ACC112 (cell line): Measurements from ENCODE around the gene ROCK2.

Experiments
- H2AFZ ChIP-seq: fragments of 200-600 bp; sonication (generic); one replicate; pipeline ENCODE4 v1.6.0; 2017; ENCODE audit warnings: antibody characterized with exemption, low read length; ENCODE audit not compliant: unreplicated experiment
- H3K27ac ChIP-seq: fragments of 200-600 bp; sonication (generic); 2 replicates; pipeline ENCODE4 v1.5.1; 2014; ENCODE audit warnings: low read depth, mild to moderate bottlenecking, antibody characterized with exemption, low read length, moderate library complexity
- H3K27me3 ChIP-seq: fragments of 200-600 bp; sonication (generic); 2 replicates; pipeline ENCODE4 v1.6.1; 2014; ENCODE audit warnings: mild to moderate bottlenecking, antibody characterized with exemption, low read length, moderate library complexity, mixed read lengths; ENCODE audit not compliant: insufficient read depth
- H3K36me3 ChIP-seq: fragments of 200-600 bp; sonication (generic); 2 replicates; pipeline ENCODE4 v1.6.1; 2016; ENCODE audit warnings: mild to moderate bottlenecking, antibody characterized with exemption, low read length, moderate library complexity, mixed read lengths; ENCODE audit not compliant: insufficient read depth
- H3K4me1 ChIP-seq: fragments of 200-600 bp; sonication (generic); one replicate; pipeline ENCODE4 v1.6.1; 2016; ENCODE audit warnings: low read length, mixed read lengths; ENCODE audit not compliant: insufficient read depth, unreplicated experiment, control insufficient read depth
- H3K4me3 ChIP-seq: fragments of 200-600 bp; sonication (generic); 2 replicates; pipeline ENCODE4 v1.5.1; 2014; ENCODE audit warnings: mild to moderate bottlenecking, low read depth, low read length
- H3K79me2 ChIP-seq: fragments of 200-600 bp; sonication (generic); one replicate; pipeline ENCODE4 v1.6.0; 2016; ENCODE audit warnings: low read length; ENCODE audit not compliant: control insufficient read depth, unreplicated experiment, insufficient read depth

Gene ROCK2

DNA sequence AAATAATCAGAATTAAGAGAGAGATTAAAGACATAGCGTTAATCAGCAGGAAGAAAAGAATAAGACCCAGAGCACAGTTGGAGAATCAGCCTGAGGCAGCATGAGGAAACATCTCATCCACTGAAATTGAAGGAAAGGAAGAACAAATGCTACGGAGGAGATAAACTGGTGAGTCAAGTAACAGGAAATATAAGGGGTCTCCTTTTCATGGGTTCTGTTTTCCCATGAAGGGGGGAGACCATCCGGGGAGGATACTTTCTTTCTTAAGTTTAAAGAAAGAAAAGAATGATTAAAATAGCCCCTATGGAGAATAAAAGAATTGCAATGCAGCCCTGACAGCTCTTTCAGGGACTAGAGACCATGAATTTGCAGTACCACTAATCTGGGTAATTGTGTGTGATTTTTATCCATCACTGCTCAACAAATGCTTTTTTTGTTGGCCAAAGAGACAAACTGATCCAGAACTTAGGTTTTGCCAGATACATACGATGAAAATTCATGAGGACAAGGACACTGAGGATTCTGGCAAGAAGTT lies 17.7 kb downstream of the ROCK2 start:
- Histone ChIP-seq H3K4me1 (peaks cover 8% of the 10 kb centered on the region), H3K4me3 (no peak overlapping the region), H3K27ac (no peak overlapping the region), H3K79me2 (peaks cover 84% of the 10 kb centered on the region), H3K36me3 (no peaks in the 10 kb centered on the region), H3K27me3 (no peaks in the 10 kb centered on the region), H2AFZ (no peak overlapping the region)

DNA sequence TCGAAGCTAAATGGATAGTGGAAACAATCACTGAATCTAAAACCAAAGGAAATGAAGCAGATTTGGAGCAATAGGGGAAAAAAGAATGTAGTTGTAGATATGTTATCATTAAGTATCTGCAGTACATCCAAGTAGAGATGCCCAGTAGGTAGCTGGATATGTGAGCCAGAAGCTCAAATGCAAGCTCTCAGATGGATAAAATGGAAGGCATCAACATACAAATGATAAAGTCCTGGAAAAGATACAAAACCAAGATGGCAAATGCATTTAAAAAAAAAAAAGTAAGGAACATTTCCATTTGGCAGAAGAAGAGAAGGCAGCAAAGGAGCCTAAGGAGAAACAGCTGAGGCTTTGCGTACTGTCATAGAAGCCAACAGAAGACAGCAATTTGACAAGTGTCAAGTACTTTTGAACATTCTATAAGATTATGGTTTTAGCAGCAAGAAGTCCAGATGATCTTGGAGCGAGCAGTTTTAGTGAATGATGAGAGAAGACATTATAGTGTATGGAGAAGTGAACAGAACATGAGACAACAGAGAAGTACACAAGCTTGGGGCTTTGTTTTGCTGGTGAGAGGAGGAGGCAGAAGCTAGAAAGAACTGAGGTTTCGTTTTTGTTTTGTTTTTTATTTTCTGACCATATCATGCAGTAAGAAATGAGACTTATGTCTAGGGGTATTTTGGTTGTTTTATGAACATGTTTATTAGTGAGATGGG lies 18.3 kb downstream of the ROCK2 start:
- no peak overlapping the region for H3K27ac ChIP-seq
- H3K79me2 ChIP-seq = peaks cover 84% of the 10 kb centered on the region
- peaks cover 8% of the 10 kb centered on the region for H3K4me1 ChIP-seq
- H3K4me3 ChIP-seq = no peak overlapping the region
- H3K36me3 ChIP-seq = no peaks in the 10 kb centered on the region
- H2AFZ ChIP-seq = no peak overlapping the region
- H3K27me3 ChIP-seq = no peaks in the 10 kb centered on the region

DNA sequence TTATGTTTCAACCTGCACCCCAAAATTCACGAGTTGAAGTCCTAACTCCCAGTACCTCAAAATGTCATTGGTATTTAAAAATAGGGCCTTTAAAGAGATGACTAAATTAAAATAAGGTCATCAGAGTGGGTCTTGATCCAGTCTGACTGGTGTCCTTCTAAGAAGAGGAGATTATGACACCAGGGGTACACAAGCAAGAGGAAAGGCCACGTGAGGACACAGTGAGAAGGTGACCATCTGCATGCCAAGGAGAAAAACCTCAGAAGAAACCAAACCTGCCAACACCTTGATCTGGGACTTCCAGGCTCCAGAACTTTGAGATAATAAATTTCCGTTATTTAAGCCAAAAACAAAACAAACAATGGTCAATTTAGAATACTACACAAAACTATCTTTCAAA lies 22.6 kb downstream of the ROCK2 start:
- no peaks in the 10 kb centered on the region for H3K4me1 ChIP-seq
- H3K36me3 ChIP-seq = no peaks in the 10 kb centered on the region
- H3K27me3 ChIP-seq = no peaks in the 10 kb centered on the region
- peaks cover 74% of the 10 kb centered on the region for H3K79me2 ChIP-seq
- H2AFZ ChIP-seq = no peak overlapping the region
- H3K4me3 ChIP-seq = no peak overlapping the region
- no peak overlapping the region for H3K27ac ChIP-seq

DNA sequence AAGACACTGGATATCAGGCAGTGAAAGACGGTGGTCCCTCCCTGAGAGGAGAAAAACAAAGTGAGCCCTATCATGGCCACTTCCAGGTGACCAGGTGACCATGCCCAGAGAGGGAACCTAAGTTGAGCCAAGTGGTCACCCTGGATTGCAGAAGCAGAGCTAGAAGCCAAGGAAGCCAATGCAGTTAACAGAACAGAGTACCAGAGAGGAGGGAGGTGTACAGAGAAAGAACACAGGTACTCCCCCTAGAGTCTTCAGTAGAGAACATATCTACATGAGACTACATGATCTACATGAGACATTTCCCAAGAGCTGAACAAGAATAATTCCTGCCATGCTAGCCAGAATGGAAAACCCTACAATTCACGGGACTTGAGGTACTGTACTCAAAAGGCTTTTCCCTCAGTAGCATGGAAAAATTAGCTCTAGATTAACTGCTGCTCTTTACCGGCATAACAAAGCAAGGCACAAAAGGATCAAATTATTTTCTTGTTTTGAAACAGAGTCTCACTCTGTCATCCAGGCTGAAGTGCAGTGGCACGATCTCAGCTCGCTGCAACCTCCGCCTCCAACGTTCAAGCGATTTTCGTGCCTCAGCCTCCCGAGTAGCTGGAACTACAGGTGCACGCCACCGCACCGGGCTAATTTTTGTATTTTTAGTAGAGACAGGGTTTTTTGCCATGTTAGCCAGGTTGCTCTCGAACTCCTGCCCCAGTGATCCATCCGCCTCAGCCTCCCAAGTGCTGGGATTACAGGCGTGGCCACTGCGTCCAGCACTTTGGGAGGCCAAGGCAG lies 23.5 kb downstream of the ROCK2 start:
- H3K27me3 ChIP-seq = no peaks in the 10 kb centered on the region
- H3K4me3 ChIP-seq = no peak overlapping the region
- H3K27ac ChIP-seq = no peak overlapping the region
- H3K4me1 ChIP-seq = no peaks in the 10 kb centered on the region
- peaks cover 72% of the 10 kb centered on the region for H3K79me2 ChIP-seq
- no peaks in the 10 kb centered on the region for H3K36me3 ChIP-seq
- H2AFZ ChIP-seq = no peak overlapping the region

DNA sequence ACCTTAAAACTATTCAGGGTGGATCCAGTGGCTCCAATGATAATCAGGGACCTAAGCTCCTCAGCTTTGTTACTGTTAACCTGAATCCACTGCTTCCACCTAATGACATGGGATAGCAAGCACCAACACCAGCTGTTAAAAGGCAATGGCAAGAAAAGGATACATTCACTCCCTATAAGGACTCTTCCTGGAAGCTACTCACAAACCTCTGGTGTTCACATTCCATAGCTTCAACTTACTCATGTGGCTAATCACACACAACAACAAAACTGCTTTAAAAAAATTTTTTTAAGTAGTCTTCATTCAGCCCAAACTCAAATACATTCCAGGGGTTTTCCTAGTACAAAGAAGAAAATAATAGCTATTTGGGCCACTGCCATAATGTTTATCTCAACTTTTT lies 24.5 kb downstream of the ROCK2 start:
- peaks cover 69% of the 10 kb centered on the region for H3K79me2 ChIP-seq
- H3K4me1 ChIP-seq = no peaks in the 10 kb centered on the region
- no peak overlapping the region for H3K27ac ChIP-seq
- H3K4me3 ChIP-seq = no peak overlapping the region
- no peaks in the 10 kb centered on the region for H3K27me3 ChIP-seq
- no peaks in the 10 kb centered on the region for H3K36me3 ChIP-seq
- no peak overlapping the region for H2AFZ ChIP-seq

DNA sequence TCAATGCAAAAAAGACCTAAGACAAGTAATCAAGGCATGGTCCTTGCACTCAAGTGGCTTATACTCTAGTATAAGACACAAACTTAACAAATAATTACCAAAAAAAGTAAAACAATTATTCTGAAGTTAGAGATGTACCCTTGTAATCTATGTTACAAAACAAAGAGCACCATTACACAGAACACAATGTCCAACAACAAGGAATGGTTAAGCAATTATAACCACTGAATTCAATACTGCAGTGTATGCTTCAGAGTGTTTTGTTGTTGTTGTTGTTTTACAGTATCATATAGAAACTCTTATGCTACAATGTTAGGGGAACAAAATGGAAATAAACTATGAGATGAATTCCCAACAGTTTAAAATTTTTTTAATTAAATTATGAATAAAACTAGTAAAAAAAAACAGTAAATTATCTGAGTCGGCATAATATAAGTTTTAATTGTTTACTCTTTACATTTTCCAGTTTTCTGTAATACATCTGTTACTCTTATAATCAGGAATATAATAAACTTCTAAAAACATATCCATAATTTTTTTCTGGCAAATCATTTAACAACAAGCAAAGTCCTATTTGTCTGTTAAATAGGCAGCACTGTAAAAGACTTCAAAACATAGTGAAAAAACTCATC lies 29.2 kb downstream of the ROCK2 start:
- Histone ChIP-seq H3K4me3 (no peak overlapping the region), H3K27me3 (no peaks in the 10 kb centered on the region), H3K4me1 (peaks cover 5% of the 10 kb centered on the region), H2AFZ (no peak overlapping the region), H3K36me3 (no peaks in the 10 kb centered on the region), H3K79me2 (peaks cover 63% of the 10 kb centered on the region), H3K27ac (no peak overlapping the region)

DNA sequence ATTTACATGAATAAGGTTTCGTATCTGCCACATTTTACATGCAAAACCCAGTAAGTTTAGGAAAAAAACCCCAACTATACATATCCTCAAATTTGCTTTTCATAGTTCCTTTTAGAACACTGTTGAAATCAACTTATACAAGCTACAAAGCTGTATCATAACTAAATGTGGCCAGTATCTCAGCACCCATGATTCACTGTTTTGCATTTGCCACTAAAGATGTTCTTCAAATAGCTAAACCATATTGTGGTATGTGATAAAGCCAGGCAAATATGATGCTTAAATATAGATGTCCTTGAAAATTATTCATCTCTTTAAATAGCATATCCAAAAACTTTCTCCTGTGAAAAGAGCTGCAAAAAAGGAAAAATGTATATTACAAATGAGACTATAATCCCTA lies 29.9 kb downstream of the ROCK2 start:
- no peak overlapping the region for H3K27ac ChIP-seq
- no peak overlapping the region for H2AFZ ChIP-seq
- peaks cover 65% of the 10 kb centered on the region for H3K79me2 ChIP-seq
- peaks cover 5% of the 10 kb centered on the region for H3K4me1 ChIP-seq
- no peaks in the 10 kb centered on the region for H3K27me3 ChIP-seq
- no peaks in the 10 kb centered on the region for H3K36me3 ChIP-seq
- no peak overlapping the region for H3K4me3 ChIP-seq

DNA sequence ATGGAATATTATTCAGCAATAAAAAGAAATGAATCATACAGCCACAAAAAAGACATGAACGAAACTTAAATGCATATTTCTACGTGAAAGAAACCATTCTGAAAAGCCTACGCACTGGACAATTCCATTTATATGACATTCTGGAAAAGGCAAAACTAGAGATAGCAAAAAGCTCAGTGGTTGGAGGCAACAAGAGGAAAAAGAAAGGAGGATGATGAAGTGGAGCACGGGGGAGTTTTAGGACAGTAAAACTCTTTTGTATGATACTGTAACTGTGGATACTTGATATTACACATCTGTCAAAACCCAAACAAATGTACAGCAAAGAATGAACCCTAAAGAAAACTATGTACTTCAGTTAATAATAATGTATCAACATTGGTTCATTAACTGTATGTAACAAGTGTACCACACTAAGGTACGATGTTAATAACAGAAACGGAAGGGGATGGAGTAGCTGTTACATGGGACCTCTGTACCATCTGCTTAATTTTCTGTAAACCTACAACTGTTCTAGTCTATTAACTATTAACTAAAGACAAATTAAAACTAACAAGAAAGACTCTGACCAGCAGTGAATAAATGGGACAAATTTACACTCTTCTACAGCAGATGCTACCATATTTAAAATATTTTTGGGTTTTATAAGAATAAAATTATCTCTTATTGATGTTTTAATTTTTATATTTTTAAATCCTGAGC lies 31.5 kb downstream of the ROCK2 start:
- no peak overlapping the region for H2AFZ ChIP-seq
- peaks cover 75% of the 10 kb centered on the region for H3K79me2 ChIP-seq
- H3K4me3 ChIP-seq = no peak overlapping the region
- H3K36me3 ChIP-seq = no peaks in the 10 kb centered on the region
- H3K27ac ChIP-seq = no peak overlapping the region
- H3K27me3 ChIP-seq = no peaks in the 10 kb centered on the region
- H3K4me1 ChIP-seq = peaks cover 5% of the 10 kb centered on the region

DNA sequence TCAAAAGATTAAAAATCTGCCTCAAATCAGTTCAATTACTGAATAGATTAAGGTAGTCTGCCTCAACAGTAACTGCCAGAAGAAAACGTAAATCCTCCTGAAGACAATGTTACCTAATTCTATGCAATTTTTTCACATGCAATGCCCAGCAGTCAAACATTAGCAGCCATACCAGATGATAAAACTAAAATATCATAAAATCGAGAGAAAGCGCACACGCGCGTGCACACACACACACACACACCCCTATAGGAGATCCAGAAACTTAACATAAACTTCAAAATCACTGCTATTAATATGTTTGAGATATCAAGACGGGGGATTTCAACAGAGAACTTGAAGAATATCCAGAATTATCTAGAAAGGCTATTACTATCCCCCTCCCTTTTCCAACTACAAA lies 32.9 kb downstream of the ROCK2 start:
- Histone ChIP-seq H3K27me3 (no peaks in the 10 kb centered on the region), H3K27ac (no peak overlapping the region), H3K36me3 (no peaks in the 10 kb centered on the region), H3K4me3 (no peak overlapping the region), H2AFZ (no peak overlapping the region), H3K79me2 (peaks cover 77% of the 10 kb centered on the region), H3K4me1 (peaks cover 10% of the 10 kb centered on the region)

DNA sequence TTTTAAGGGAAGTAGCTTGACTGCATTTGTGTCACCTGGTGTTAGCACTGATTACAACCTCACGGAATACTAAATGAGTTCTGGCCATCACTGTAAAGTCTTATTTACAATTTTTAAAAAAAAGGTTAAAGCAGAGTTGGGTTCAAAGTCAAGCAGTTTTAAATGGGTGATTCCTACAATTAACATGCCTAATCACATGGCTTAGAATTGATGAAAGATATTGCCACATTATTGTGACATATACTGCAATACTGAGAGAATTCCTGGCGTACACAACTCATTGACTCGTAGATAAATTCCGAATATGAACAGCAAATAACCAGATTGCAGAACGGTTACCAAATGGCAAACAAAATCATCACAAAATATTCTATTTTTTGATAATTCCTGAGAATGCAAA lies 34.2 kb downstream of the ROCK2 start:
- H3K27me3 ChIP-seq = no peaks in the 10 kb centered on the region
- H3K4me1 ChIP-seq = peaks cover 20% of the 10 kb centered on the region
- H3K27ac ChIP-seq = no peak overlapping the region
- H3K79me2 ChIP-seq = peaks cover 75% of the 10 kb centered on the region
- H3K4me3 ChIP-seq = no peak overlapping the region
- no peaks in the 10 kb centered on the region for H3K36me3 ChIP-seq
- no peak overlapping the region for H2AFZ ChIP-seq
